Cardiac muscle cell (in vitro differentiated cells and primary cell): ENCODE results near the gene PRPF6. TPM values are rescaled to one million over a fixed set of nuclear protein-coding genes. Genes with fewer than 3 reads are reported as not detected.

ENCODE experiments used
- DNase-seq, 2 donors: peaks; one replicate each; pipeline versions ENCODE4 v3.0.0 to v3.0.0-alpha.2; 2010 to 2017; ENCODE audit warnings: low read depth in 1 of 2, low spot score in 1 of 2
- H3K27ac ChIP-seq: fragments of 200-600 bp; sonication (generic); 2 replicates; pipeline ENCODE4 v1.5.1; 2016
- H3K27me3 ChIP-seq: fragments of 200-600 bp; sonication (generic); 2 replicates; pipeline ENCODE4 v1.6.0; 2016; ENCODE audit warnings: control low read depth
- H3K36me3 ChIP-seq: fragments of 200-600 bp; sonication (generic); 2 replicates; pipeline ENCODE4 v1.5.1; 2016; ENCODE audit warnings: control low read depth
- H3K4me1 ChIP-seq: fragments of 200-600 bp; sonication (generic); 2 replicates; pipeline ENCODE4 v1.8.1; 2017; ENCODE audit warnings: low read depth, mild to moderate bottlenecking, mixed run types
- H3K4me3 ChIP-seq: fragments of 200-600 bp; sonication (generic); 2 replicates; pipeline ENCODE4 v1.5.1; 2016; ENCODE audit warnings: mild to moderate bottlenecking
- H3K9me3 ChIP-seq: fragments of 200-600 bp; sonication (generic); 2 replicates; pipeline ENCODE4 v1.5.1; 2017; ENCODE audit warnings: low read depth, mild to moderate bottlenecking, control low read depth
- CTCF ChIP-seq: IDR thresholded peaks from 2 replicates; pipeline ENCODE4 v1.5.1; 2012; ENCODE audit warnings: low read depth, mild to moderate bottlenecking, low read length
- polyA plus RNA-seq: library from polyadenylated mRNA; unstranded; fragments of >200 nt; fragmentation: Nextera tagmentation; extraction: Ambion mirVana; gene quantifications from 2 replicates; pipeline ENCODE4 v1.2.1, GENCODE V29; 2016
- total RNA-seq: library from RNA; depleted of rRNA; stranded (reverse); fragments of >200 nt; gene quantifications from 2 replicates; pipeline ENCODE4 v1.2.3, GENCODE V29; 2016

PRPF6 gene
- total and polyA plus RNA-seq, 2 experiments from 2014 or later, result 67.6 to 73.5 TPM

GRCh38 chr20:64080013-64080812, 99.3 kb downstream of the PRPF6 start, which contains the start of gene OPRL1:
TSS of gene OPRL1 (plus strand) at chr20:64080082. CDS start at chr20:64092721, 12,639 bp downstream.
- Histone ChIP-seq H3K4me3 (peak within 1 kb of the TSS; percentile 82), H3K36me3 (no peaks in the 10 kb centered on the region), H3K27ac (no peak within 1 kb of the TSS), H3K4me1 (peaks cover 17% of the 10 kb centered on the region), H3K27me3 (peaks cover 16% of the 10 kb centered on the region), H3K9me3 (no peaks in the 10 kb centered on the region)
- peak in 1 of 2 donors; percentile 35 for DNase-seq
- TF ChIP-seq CTCF, result no peak

- no peaks in the 10 kb centered on the region for H3K9me3 ChIP-seq
- no peak for TF ChIP-seq CTCF
- H3K36me3 ChIP-seq, result no peaks in the 10 kb centered on the region
- H3K4me3 ChIP-seq, result no peak overlapping the region
- no peak overlapping the region for H3K27ac ChIP-seq
- peaks cover 25% of the 10 kb centered on the region for H3K27me3 ChIP-seq
- DNase-seq, result no peak
- H3K4me1 ChIP-seq, result peaks cover 17% of the 10 kb centered on the region
Observed at GRCh38 chr20:64080813-64081623, 100.1 kb downstream of the PRPF6 start.

- DNase-seq, result no peak
- H3K4me1 ChIP-seq, result peaks cover 17% of the 10 kb centered on the region
- no peak for TF ChIP-seq CTCF
- H3K9me3 ChIP-seq, result no peaks in the 10 kb centered on the region
- no peak overlapping the region for H3K27ac ChIP-seq
- H3K4me3 ChIP-seq, result no peak overlapping the region
- H3K36me3 ChIP-seq, result no peaks in the 10 kb centered on the region
- peaks cover 30% of the 10 kb centered on the region for H3K27me3 ChIP-seq
Observed at GRCh38 chr20:64081624-64081964, 100.7 kb downstream of the PRPF6 start.

GRCh38 chr20:64082126-64082731, 101.3 kb downstream of the PRPF6 start:
- H3K36me3 ChIP-seq, result no peaks in the 10 kb centered on the region
- H3K9me3 ChIP-seq, result no peaks in the 10 kb centered on the region
- no peak overlapping the region for H3K4me3 ChIP-seq
- TF ChIP-seq CTCF, result no peak
- peak in 1 of 2 donors; percentile 55 for DNase-seq
- no peak overlapping the region for H3K27ac ChIP-seq
- peaks cover 17% of the 10 kb centered on the region for H3K4me1 ChIP-seq
- peaks cover 32% of the 10 kb centered on the region for H3K27me3 ChIP-seq

Other genes with a start within 250 kb of the PRPF6 start
- 10.1 and 19.2 TPM in 2 replicates for gene LIME1, start 244.5 kb upstream of the PRPF6 start, total RNA-seq
- gene LIME1, start 244.5 kb upstream of the PRPF6 start, polyA plus RNA-seq, result 7.0 and 17.4 TPM in 2 replicates
- gene SLC2A4RG, start 241.4 kb upstream of the PRPF6 start, total RNA-seq, result 79.2 and 177 TPM in 2 replicates
- 46.6 and 58.0 TPM in 2 replicates for gene SLC2A4RG, start 241.4 kb upstream of the PRPF6 start, polyA plus RNA-seq
- 43.1 and 53.4 TPM in 2 replicates for gene ZBTB46, start 149.9 kb upstream of the PRPF6 start, total RNA-seq
- 24.1 and 24.5 TPM in 2 replicates for gene ZBTB46, start 149.9 kb upstream of the PRPF6 start, polyA plus RNA-seq
- not detected in 2 replicates for gene ABHD16B, start 119.6 kb upstream of the PRPF6 start, total RNA-seq
- gene ABHD16B, start 119.6 kb upstream of the PRPF6 start, polyA plus RNA-seq, result 3.4 and 4.6 TPM in 2 replicates
- gene TPD52L2, start 115.9 kb upstream of the PRPF6 start, total RNA-seq, result 103 and 105 TPM in 2 replicates
- 114 and 121 TPM in 2 replicates for gene TPD52L2, start 115.9 kb upstream of the PRPF6 start, polyA plus RNA-seq
- gene DNAJC5, start 86.0 kb upstream of the PRPF6 start, total RNA-seq, result 37.7 and 45.4 TPM in 2 replicates
- gene DNAJC5, start 86.0 kb upstream of the PRPF6 start, polyA plus RNA-seq, result 9.4 and 10.2 TPM in 2 replicates
- gene UCKL1, start 24.7 kb upstream of the PRPF6 start, total RNA-seq, result 40.2 and 53.5 TPM in 2 replicates
- 84.2 and 96.3 TPM in 2 replicates for gene UCKL1, start 24.7 kb upstream of the PRPF6 start, polyA plus RNA-seq
- 41.6 and 45.8 TPM in 2 replicates for gene ZNF512B, start 11.2 kb upstream of the PRPF6 start, total RNA-seq
- gene ZNF512B, start 11.2 kb upstream of the PRPF6 start, polyA plus RNA-seq, result 13.7 and 15.3 TPM in 2 replicates
- gene SAMD10, start 1.5 kb upstream of the PRPF6 start, total RNA-seq, result 20.3 and 20.8 TPM in 2 replicates
- gene SAMD10, start 1.5 kb upstream of the PRPF6 start, polyA plus RNA-seq, result 22.6 and 36.5 TPM in 2 replicates
- 0.88 and 2.2 TPM in 2 replicates for gene C20orf204, start 55.0 kb downstream of the PRPF6 start, total RNA-seq
- 0.35 and 0.76 TPM in 2 replicates for gene C20orf204, start 55.0 kb downstream of the PRPF6 start, polyA plus RNA-seq
- 0.06 and 0.14 TPM in 2 replicates for gene SOX18, start 68.5 kb downstream of the PRPF6 start, total RNA-seq
- 3.5 TPM in 1 of 2 replicates, not detected in the other for gene SOX18, start 68.5 kb downstream of the PRPF6 start, polyA plus RNA-seq
- gene TCEA2, start 82.1 kb downstream of the PRPF6 start, total RNA-seq, result 96.0 and 97.3 TPM in 2 replicates
- gene TCEA2, start 82.1 kb downstream of the PRPF6 start, polyA plus RNA-seq, result 157 and 169 TPM in 2 replicates
- gene RGS19, start 98.4 kb downstream of the PRPF6 start, total RNA-seq, result 12.3 and 14.1 TPM in 2 replicates
- 9.0 and 12.9 TPM in 2 replicates for gene RGS19, start 98.4 kb downstream of the PRPF6 start, polyA plus RNA-seq
- gene OPRL1, start 99.0 kb downstream of the PRPF6 start, total RNA-seq, result 5.3 and 9.6 TPM in 2 replicates
- 2.1 and 2.9 TPM in 2 replicates for gene OPRL1, start 99.0 kb downstream of the PRPF6 start, polyA plus RNA-seq
- gene LKAAEAR1, start 103.3 kb downstream of the PRPF6 start, total RNA-seq, result 0.21 and 5.6 TPM in 2 replicates
- gene LKAAEAR1, start 103.3 kb downstream of the PRPF6 start, polyA plus RNA-seq, result 0.47 and 2.2 TPM in 2 replicates
- not detected in 2 replicates for gene NPBWR2, start 126.4 kb downstream of the PRPF6 start, total RNA-seq
- gene NPBWR2, start 126.4 kb downstream of the PRPF6 start, polyA plus RNA-seq, result not detected in 2 replicates
- 0.35 and 0.39 TPM in 2 replicates for gene MYT1, start 183.3 kb downstream of the PRPF6 start, total RNA-seq
- gene MYT1, start 183.3 kb downstream of the PRPF6 start, polyA plus RNA-seq, result 0.50 and 0.72 TPM in 2 replicates